Parathyroid adenoma (tissue), 2 donors: ENCODE data around the gene SLC44A4.

Source experiments
- H2AFZ ChIP-seq: fragments of 300-600 bp; sonication (generic); one replicate; pipeline ENCODE4 v1.7.0; 2017; ENCODE audit warnings: antibody characterized with exemption, mild to moderate bottlenecking
- H3K27ac ChIP-seq: fragments of 300-600 bp; sonication (generic); one replicate; pipeline ENCODE4 v1.7.0; 2017
- H3K27me3 ChIP-seq: fragments of 300-600 bp; sonication (generic); one replicate; pipeline ENCODE4 v1.7.0; 2017; ENCODE audit warnings: low read length; ENCODE audit not compliant: control insufficient read depth, insufficient read depth
- H3K36me3 ChIP-seq: fragments of 300-600 bp; sonication (generic); one replicate; pipeline ENCODE4 v1.7.0; 2017; ENCODE audit warnings: low read length; ENCODE audit not compliant: control insufficient read depth, insufficient read depth
- H3K4me1 ChIP-seq: fragments of 300-600 bp; sonication (generic); one replicate; pipeline ENCODE4 v1.7.0; 2017; ENCODE audit warnings: control low read depth
- H3K4me2 ChIP-seq: fragments of 300-600 bp; sonication (generic); one replicate; pipeline ENCODE4 v1.7.0; 2017; ENCODE audit warnings: low read length
- H3K4me3 ChIP-seq: fragments of 300-600 bp; sonication (generic); one replicate; pipeline ENCODE4 v1.7.0; 2017; ENCODE audit warnings: low read depth, low read length
- H3K79me2 ChIP-seq: fragments of 300-600 bp; sonication (generic); one replicate; pipeline ENCODE4 v1.7.0; 2017; ENCODE audit warnings: control low read depth
- H3K9ac ChIP-seq: fragments of 300-600 bp; sonication (generic); one replicate; pipeline ENCODE4 v1.7.0; 2017; ENCODE audit warnings: mild to moderate bottlenecking
- H3K9me3 ChIP-seq: fragments of 300-600 bp; sonication (generic); one replicate; pipeline ENCODE4 v1.7.0; 2017; ENCODE audit warnings: low read length; ENCODE audit not compliant: control insufficient read depth
- CTCF ChIP-seq: fragments of 300-600 bp; sonication (generic); IDR thresholded peaks from one replicate; pipeline ENCODE4 v1.7.0; 2017; ENCODE audit warnings: antibody characterized with exemption, mild to moderate bottlenecking
- donor health status: primary hyperparathyroidism.

SLC44A4 gene

GRCh38 chr6:31881136-31881859 is 2.5 kb upstream of the SLC44A4 start:
- H3K36me3 ChIP-seq = no peaks in the 10 kb centered on the region
- no peak for TF ChIP-seq CTCF

GRCh38 chr6:31880616-31881015 is 1.8 kb upstream of the SLC44A4 start:
- Histone ChIP-seq H3K4me2 (no peak overlapping the region), H3K4me3 (no peak overlapping the region), H3K4me1 (no peaks in the 10 kb centered on the region), H3K36me3 (no peaks in the 10 kb centered on the region), H3K9me3 (no peaks in the 10 kb centered on the region), H3K27ac (no peak overlapping the region), H3K27me3 (no peaks in the 10 kb centered on the region), H2AFZ (no peak overlapping the region), H3K79me2 (no peaks in the 10 kb centered on the region), H3K9ac (no peak overlapping the region)
- no peak for TF ChIP-seq CTCF

More at GRCh38 chr6:31881136-31881859, 2.5 kb upstream of the SLC44A4 start:
- no peak overlapping the region for H2AFZ ChIP-seq
- no peaks in the 10 kb centered on the region for H3K9me3 ChIP-seq
- no peak overlapping the region for H3K4me2 ChIP-seq
- H3K79me2 ChIP-seq = no peaks in the 10 kb centered on the region
- H3K4me1 ChIP-seq = no peaks in the 10 kb centered on the region
- H3K4me3 ChIP-seq = no peak overlapping the region
- no peaks in the 10 kb centered on the region for H3K27me3 ChIP-seq
- no peak overlapping the region for H3K9ac ChIP-seq
- no peak overlapping the region for H3K27ac ChIP-seq

GRCh38 chr6:31879901-31880300 is 1.1 kb upstream of the SLC44A4 start:
- Histone ChIP-seq H3K27ac (no peak overlapping the region), H3K27me3 (no peaks in the 10 kb centered on the region), H3K4me1 (no peaks in the 10 kb centered on the region), H3K4me2 (no peak overlapping the region), H3K9me3 (no peaks in the 10 kb centered on the region), H3K79me2 (no peaks in the 10 kb centered on the region), H3K36me3 (no peaks in the 10 kb centered on the region), H2AFZ (no peak overlapping the region), H3K9ac (no peak overlapping the region), H3K4me3 (no peak overlapping the region)
- TF ChIP-seq CTCF = no peak

- Histone ChIP-seq H3K9me3 (no peaks in the 10 kb centered on the region), H3K4me3 (no peak overlapping the region), H2AFZ (no peak overlapping the region), H3K4me1 (no peaks in the 10 kb centered on the region), H3K27ac (no peak overlapping the region), H3K36me3 (no peaks in the 10 kb centered on the region), H3K79me2 (no peaks in the 10 kb centered on the region), H3K27me3 (no peaks in the 10 kb centered on the region), H3K4me2 (no peak overlapping the region), H3K9ac (no peak overlapping the region)
- TF ChIP-seq CTCF = no peak
Observed at GRCh38 chr6:31879143-31879542, 346 bp upstream of the SLC44A4 start.

- Histone ChIP-seq H3K9ac (no peak overlapping the region), H3K27me3 (no peaks in the 10 kb centered on the region), H3K79me2 (no peaks in the 10 kb centered on the region), H2AFZ (no peak overlapping the region), H3K36me3 (no peaks in the 10 kb centered on the region), H3K9me3 (no peaks in the 10 kb centered on the region), H3K4me3 (no peak overlapping the region), H3K4me1 (no peaks in the 10 kb centered on the region), H3K4me2 (no peak overlapping the region), H3K27ac (no peak overlapping the region)
- no peak for TF ChIP-seq CTCF
Observed at GRCh38 chr6:31878222-31878621, 575 bp downstream of the SLC44A4 start.
